Peyer's patch (tissue), 4 donors: ENCODE results near the gene ASCL5.

Source experiments
- CTCF ChIP-seq, 6 experiments: fragments of 450-650 bp in 4 of 6; fragments of 200-600 bp in 2 of 6; sonication (generic) in 1 of 6; IDR thresholded peaks; one replicate each; pipeline ENCODE4 v1.5.1; 2017 to 2019; ENCODE audit warnings: antibody characterized with exemption in 6 of 6, mild to moderate bottlenecking in 3 of 6, moderate library complexity in 1 of 6
- POLR2A ChIP-seq, 2 donors: fragments of 450-650 bp; IDR thresholded peaks; one replicate each; pipeline ENCODE4 v1.5.1; 2017; ENCODE audit warnings: antibody characterized with exemption in 2 of 2, mild to moderate bottlenecking in 2 of 2, moderate library complexity in 2 of 2

GRCh38 chr1:201088901-201089525 lies 38.0 kb downstream of the ASCL5 start:
- TF ChIP-seq CTCF (IDR thresholded peaks at IDR 0.05) (no peak), POLR2A (IDR thresholded peaks at IDR 0.05) (no peak)
